GM21381 (cell line): ENCODE data around the gene CDH13.
"Not testable (repeated sequence)": the region's sequence is repeated elsewhere in the genome, so short reads cannot be mapped to it uniquely, and the experiment has no call there.

Experiments
- ATAC-seq: cut with Tn5 transposase; IDR thresholded peaks from one replicate; pipeline ENCODE4 v1.9.1; 2021; ENCODE audit warnings: mild to moderate bottlenecking, moderate library complexity; ENCODE audit not compliant: unreplicated experiment

CDH13 gene

DNA sequence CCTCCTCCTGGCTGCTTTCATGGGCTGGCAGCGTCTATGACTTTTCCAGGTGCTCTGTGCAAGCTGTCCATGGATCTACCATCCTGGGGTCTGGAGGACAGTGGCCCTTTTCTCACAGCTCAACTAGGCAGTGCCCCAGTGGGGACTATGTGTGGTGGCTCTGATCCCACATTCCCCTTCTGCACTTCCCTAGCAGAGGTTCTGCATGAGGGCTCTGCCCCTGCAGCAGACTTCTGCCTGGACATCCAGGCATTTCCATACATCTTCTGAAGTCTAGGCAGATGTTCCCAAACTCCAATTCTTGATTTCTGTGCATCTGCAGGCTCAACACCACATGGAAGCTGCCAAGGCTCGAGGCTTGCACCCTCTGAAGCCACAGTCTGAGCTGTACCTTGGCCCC is 307.2 kb downstream of the CDH13 start:
- not testable (repeated sequence) for ATAC-seq

DNA sequence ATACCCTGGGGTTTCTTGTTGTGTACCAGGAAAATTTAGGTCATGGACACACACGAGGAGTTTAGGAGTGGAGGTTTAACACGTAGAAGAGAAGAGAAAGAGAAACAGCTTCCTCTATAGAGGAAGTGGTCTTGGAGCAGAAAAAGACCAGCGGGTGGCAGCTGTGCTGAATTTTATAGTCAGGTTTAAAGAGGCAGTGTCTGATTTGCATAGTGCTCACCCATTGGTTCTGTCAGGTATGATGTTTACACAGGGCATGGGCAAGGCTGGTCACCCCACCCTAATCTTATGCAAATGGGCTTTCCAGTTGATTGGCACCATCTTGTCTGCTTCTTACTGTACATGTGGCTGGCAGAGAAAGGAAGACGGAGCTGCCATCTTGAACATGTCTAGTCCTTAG is 309.0 kb downstream of the CDH13 start:
- no peak for ATAC-seq

DNA sequence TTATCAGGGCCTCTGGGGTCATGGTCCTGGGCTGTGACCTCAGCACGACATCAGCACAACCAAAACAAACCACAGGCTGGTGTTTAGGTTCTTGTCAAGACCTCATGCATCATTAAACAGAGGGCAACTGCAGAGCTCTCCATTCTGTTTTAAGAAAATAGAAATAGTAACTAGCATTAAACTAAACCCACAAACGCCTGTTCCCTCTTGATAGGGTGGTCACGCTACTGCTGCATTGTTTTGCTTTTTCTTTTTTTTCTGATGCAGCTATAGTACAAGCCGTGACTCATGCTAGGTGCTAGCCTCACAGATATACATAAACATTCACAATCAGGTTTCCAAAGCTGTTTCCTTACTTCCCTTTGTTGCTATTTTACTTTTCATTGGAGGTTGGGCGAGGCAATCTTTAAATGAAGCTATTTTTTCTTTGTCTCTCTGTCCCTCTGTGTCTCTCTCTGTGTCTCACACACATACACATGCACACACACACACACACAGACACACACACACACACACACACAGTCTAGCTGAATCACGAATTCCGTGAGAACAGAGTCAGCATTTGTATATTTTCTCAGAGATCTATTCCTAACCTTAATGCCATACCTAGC is 310.3 kb downstream of the CDH13 start:
- ATAC-seq = no peak

DNA sequence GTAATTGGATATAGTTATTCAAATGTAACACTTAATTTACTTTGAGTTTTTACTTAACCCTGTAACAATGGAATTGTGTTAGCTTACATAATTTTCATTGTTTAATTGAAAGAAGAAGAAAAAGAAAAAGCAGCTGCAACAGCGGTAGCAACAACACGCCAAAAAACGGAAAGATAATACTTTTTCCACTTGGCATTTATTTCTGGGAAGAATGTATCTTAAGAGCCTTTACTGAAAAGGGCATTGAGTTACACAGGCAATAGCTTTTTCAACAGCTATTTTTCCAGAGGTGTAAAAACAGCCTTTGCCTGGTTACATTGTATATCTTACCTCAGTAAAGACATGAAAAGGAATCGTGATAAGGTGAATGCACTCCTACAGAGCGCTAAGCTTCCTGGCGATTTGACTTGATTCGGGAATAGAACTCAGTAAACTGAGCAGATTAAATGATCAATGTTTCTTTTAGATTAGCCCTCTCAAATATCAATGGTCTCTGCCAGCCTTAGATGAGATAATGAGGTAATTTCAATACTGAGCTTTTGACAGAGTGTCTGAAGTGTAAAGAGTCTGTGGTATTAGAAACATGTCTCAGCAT is 311.3 kb downstream of the CDH13 start:
- no peak for ATAC-seq

DNA sequence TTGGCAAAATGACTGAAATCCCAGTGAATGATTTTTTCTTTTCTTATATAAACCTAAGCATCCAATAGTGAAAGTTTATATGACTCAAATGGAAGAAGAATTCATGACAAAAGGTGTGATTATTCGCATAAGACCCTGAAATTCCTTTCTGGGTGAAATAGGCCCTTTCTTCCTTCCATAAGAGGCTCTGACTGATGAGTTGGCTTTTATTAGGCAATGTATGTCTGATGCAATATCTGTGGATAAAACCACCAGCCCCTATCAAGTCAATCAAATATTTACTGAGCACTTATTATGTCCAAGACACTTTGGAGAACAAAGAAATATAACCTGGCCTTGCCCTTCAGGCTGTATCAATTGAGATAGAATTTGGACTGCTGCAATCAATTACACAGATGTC is 316.6 kb downstream of the CDH13 start:
- no peak for ATAC-seq

- no peak for ATAC-seq
These were observed 318.8 kb downstream of the CDH13 start for GRCh38 chr16:82945420-82946101.

DNA sequence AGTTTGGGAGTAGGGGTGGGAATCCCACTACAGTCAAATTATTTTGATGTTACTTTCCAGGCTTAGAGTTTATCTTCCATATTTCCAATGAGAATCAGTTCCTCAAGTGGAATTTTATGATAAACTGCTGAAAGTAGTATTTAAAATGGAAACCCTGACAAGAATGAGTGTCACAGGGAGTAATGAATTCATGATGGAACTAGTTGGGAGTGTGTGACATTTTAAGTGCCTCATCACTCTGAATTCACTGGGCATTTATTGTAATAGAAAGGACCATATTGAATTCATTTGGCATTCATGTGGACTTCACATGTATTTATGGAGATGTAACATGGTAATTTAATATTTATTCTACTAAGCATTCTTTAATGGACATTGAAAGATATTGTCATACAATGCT is 320.9 kb downstream of the CDH13 start:
- no peak for ATAC-seq

DNA sequence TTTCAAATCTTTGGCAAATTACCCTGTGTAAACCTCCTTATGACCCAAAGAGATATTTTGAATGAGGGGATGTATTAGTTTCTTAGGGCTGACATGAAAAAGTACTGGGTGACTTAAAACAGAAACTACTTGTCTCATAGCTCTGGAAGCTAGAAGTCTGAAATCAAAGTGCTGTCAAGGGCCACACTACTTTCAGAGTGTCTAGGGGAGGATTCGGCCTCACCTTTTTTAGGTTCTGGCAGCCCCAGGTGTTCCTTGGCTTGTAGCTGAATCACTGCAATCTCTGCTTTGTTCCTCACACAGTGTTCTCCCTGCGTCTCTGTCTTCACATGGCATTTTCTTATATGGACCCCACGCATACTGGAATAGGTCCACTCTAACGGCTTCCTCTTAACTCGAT is 322.2 kb downstream of the CDH13 start:
- ATAC-seq = no peak

DNA sequence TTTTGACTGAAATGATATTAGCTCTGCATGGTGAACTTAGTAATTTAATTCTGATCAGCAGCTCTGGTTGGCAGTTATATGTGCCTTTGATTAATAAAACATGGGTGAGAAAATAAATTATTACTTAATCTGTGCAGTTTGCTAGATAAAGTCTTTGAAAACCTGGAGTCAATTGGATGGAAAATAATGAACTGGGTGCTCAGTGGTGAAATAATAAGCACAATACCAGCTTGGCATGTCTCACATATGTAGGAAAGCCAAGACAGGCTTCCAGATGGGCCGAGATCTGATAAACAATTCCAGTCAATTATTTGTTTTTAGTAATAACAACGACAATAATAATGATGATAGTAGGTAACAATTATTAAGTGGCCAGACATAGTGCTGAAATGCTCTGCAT is 326.7 kb downstream of the CDH13 start:
- ATAC-seq = no peak

- no peak for ATAC-seq
These were observed 327.6 kb downstream of the CDH13 start for GRCh38 chr16:82954224-82954929.

- ATAC-seq = no peak
These were observed 329.1 kb downstream of the CDH13 start for GRCh38 chr16:82955741-82956348.

GRCh38 chr16:82957212-82957611 is 330.4 kb downstream of the CDH13 start:
- no peak for ATAC-seq

DNA sequence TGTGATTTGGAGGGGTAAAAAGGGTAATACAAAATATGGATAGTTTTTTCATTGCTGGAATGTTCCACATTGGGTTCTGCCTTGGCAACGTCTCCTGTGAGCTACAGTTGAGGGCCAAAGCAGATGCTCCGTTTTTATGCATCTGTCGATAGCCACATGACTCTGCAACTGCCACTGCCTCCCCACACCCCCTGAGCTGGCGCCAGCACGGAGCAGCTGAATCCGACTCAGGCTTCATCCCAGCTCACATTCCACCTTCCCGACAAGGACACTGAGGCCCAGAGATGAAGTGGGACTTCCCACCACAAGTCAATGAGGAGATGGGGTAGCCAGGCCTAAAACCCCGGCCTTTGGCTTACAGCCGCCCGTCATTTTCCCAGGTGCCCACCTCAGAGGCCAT is 334.1 kb downstream of the CDH13 start:
- ATAC-seq = no peak

DNA sequence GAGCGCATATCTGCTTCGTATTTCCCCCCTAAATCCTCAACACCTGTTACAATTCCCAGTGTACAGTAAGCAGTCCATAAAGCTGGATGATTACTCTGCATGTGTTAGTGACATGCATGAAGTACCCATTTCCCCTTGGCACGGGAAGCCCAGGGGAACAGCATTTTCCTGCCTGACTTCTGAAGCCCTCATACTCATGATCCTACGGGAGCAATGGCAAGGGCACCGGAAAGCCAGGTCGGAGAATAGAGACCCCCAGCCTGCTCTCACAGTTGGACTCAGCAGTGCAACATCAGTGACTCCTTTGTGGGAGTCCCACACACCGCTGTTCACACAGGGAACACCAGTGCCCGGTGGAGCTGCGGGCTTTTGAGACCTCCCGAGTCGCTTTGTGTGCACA is 336.9 kb downstream of the CDH13 start:
- no peak for ATAC-seq

GRCh38 chr16:82965808-82966207 is 339.0 kb downstream of the CDH13 start:
- ATAC-seq = no peak

- ATAC-seq = no peak
These were observed 340.7 kb downstream of the CDH13 start for GRCh38 chr16:82967424-82967823.

GRCh38 chr16:82971126-82971525 is 344.4 kb downstream of the CDH13 start:
- ATAC-seq = no peak

GRCh38 chr16:82972331-82972919 is 345.7 kb downstream of the CDH13 start:
- ATAC-seq = no peak

- ATAC-seq = no peak
These were observed 352.8 kb downstream of the CDH13 start for GRCh38 chr16:82979406-82980111.

- no peak for ATAC-seq
These were observed 354.0 kb downstream of the CDH13 start for GRCh38 chr16:82980810-82981209.
